Astrocyte of the spinal cord (primary cell): Measurements from ENCODE around the gene ESPN.

Source experiments
- DNase-seq: peaks from one replicate; pipeline ENCODE4 v3.0.0; 2011; ENCODE audit warnings: low read depth, low spot score
- H3K4me3 ChIP-seq: 2 replicates; pipeline ENCODE4 v1.5.1; 2011; ENCODE audit warnings: low read depth, mild to moderate bottlenecking, low read length, moderate library complexity
- CTCF ChIP-seq: IDR thresholded peaks from 2 replicates; pipeline ENCODE4 v1.5.1; 2012; ENCODE audit warnings: low read depth, mild to moderate bottlenecking, low read length, inconsistent platforms
- in situ Hi-C: cut with HindIII; loops from 2 replicates; pipeline ENCODE4 v1.10.0; 2017; ENCODE audit warnings: low sequenced_read_pairs

Gene ESPN

DNA sequence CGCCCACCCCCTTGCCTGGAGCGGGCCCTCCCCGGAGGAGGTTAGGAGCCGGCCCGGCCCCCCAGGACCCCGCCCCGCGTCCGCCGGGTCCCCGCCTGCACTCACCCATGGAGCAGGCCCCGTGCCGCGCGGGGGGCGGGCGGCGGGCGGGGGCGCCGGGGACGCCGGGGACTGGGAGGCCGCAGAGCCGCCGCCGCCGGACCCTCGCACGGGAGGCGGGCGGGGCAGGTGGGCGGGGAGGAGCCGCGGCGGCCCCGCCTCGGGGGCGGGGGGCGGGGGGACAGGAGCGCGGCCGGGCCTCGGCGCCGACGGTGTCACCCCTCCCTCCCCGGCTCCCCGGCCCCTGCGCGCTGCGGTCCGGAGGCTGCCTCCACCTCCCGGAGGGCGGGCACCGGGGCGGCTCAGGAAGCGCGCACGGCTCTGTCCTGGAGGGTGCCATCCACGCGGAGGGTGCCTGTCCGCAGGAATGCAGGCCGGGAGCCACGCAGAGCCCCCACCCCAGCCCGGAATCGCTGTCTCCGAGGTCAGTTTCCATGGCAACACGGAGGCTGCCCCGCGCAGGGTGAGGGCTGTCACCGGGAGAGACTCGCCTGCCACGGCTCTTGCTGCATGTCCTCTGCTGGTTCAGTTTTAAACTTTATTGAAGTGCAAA is 72.8 kb downstream of the ESPN start:
- DNase-seq = no peak
- H3K4me3 ChIP-seq = peak overlapping the region; percentile 62
- in situ Hi-C loops = no loop called here
- TF ChIP-seq CTCF = no peak

DNA sequence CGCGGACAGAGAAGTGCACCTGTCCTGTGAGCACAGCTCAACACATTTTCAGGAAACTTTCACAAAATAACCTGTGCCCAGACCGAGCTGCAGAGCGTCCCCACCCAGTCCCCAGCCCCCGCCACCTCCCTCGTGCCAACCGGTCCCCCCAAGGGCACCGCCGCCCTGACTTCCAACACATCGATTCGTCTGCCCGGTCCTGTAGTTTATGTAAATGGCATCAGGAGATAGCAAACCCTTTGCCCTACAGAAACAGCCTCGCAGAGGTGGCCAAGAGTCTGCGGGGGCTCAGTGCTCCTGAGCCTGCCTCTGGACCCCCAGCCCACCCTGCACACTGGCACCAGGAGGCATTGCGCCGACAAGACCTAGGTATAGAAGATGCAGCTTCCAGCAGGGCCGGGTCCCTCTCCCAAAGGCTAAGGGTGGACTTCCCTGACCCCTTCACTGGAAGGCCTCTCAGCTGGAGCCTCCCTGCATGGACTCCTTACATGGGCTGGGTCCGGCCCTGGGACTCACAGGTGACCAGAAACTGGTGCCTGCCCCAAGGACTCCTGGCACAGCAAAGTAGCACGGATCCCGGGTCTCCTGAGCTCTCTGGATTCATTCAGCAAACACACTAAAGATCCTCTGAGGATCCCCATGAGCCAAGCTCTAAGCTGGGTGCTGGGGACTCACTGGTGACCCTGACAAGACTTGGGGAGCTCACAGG is 73.4 kb downstream of the ESPN start:
- peak overlapping the region; percentile 62 for H3K4me3 ChIP-seq
- no peak for DNase-seq
- no peak for TF ChIP-seq CTCF
- in situ Hi-C loops = no loop called here

DNA sequence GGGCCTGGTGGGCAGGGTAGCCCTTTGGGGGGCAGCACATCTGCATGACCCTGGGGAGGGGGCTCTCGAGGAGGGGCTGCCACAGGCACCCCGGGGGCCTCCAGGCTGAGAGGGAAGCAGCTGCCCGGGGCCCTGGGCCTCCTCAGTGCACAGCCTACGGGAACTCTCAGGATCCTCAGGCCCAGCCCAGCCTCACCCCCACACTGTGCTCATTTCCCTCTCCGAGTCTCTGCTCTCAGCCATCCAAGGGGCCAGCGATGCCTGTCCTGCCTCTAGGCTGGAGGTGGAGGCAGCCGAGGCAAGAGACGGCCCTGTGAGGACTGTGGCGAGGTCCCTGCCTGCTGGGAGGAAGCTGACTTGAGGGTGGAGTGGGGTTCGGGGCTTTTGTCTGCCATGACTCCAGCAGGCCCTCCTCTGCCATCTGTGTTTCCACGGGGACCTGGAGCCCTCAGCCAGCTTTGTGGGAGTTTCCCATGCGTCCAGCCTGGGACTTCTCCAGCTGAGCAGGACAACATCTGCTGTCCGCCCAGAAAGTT is 74.1 kb downstream of the ESPN start:
- no peak for TF ChIP-seq CTCF
- in situ Hi-C loops = no loop called here

GRCh38 chr1:6499296-6499695 is 74.7 kb downstream of the ESPN start:
- DNase-seq = no peak
- in situ Hi-C loops = no loop called here
- TF ChIP-seq CTCF = no peak
- H3K4me3 ChIP-seq = no peak overlapping the region

More for the DNA sequence above, 74.1 kb downstream of the ESPN start:
- no peak for DNase-seq
- H3K4me3 ChIP-seq = no peak overlapping the region

DNA sequence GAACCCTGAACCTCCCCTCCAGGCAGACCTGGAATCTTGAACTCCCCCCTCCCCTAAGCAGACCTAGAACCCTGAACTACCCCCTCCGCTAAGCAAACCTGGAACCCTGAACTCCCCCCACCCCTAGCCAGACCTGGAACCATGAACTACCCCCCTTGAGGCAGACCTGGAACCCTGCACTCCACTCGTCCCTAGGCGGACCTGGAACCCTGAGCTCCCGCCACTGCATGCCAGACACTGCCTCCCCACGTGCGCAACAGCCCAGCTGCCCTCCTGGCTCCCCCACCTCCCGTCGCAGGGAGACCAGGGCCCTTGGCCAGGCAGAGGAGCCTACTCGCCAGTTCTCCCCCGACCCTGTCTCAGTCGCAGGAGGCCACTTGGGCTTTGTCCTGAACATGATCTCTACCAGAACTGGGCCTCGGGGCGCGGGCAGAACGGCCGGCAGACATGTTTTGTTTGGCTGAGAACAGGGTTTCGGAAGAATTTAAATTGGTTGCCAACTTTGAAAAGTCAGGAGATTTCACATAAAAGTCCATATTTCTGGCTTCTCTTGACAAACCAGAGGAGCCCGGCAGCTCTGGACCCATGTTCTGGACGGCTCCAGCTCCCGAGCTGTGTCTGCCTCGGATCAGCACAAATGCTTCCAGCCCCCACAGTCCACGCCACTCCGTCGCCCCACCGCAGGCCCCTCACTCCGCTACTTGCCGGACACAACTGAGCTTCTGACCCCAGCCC is 76.1 kb downstream of the ESPN start:
- no peak for DNase-seq
- H3K4me3 ChIP-seq = no peak overlapping the region
- no peak for TF ChIP-seq CTCF
- in situ Hi-C loops = no loop called here

DNA sequence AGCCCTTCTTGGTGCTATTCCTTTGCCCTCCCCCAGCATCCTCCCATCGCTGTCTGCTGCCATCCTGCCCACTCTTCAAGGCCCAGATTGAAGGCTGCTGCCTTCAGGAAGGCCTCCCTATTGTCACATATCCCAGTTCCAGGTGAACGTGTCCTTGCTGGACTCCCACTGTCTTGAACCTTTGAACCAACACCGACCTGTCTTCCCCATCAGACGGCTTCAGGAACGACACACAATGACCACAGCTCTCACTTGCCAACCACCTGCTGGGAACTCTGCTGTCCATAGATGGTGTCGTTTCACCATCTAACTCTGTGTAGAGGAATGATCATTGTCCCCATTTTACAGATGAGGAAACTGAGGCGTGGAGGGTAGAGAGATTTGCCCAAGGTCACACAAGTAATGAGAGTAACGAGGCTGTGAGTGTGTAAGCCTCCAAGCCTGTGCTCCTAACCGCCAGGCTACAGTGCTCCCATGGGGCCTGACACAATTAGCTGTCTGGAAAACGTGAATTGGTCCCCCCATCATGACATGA is 76.8 kb downstream of the ESPN start:
- no peak for TF ChIP-seq CTCF
- in situ Hi-C loops = no loop called here
- H3K4me3 ChIP-seq = no peak overlapping the region
- no peak for DNase-seq
